SK-N-SH treated with all-trans-retinoic acid at 6 μM for 48 hours (cell line): Measurements from ENCODE around the gene PICK1.

Experiments
- ISL1 ChIP-seq: fragments of 250-450 bp; sonication (Bioruptor Pico); IDR thresholded peaks from 2 replicates; pipeline ENCODE4 v2.1.2; 2022; ENCODE audit warnings: mild to moderate bottlenecking, moderate library complexity
- ZC3H10 ChIP-seq: fragments of 250-450 bp; sonication (Bioruptor Pico); IDR thresholded peaks from 2 replicates; pipeline ENCODE4 v1.5.1; 2021; ENCODE audit warnings: mild to moderate bottlenecking, moderate library complexity
- TF ChIP-seq, protein P1 (sequence below): fragments of 250-450 bp; sonication (Bioruptor Pico); IDR thresholded peaks from 2 replicates; pipeline ENCODE4 v1.8.0; 2021; ENCODE audit warnings: low read depth, mild to moderate bottlenecking, moderate library complexity, borderline replicate concordance

DNA sequence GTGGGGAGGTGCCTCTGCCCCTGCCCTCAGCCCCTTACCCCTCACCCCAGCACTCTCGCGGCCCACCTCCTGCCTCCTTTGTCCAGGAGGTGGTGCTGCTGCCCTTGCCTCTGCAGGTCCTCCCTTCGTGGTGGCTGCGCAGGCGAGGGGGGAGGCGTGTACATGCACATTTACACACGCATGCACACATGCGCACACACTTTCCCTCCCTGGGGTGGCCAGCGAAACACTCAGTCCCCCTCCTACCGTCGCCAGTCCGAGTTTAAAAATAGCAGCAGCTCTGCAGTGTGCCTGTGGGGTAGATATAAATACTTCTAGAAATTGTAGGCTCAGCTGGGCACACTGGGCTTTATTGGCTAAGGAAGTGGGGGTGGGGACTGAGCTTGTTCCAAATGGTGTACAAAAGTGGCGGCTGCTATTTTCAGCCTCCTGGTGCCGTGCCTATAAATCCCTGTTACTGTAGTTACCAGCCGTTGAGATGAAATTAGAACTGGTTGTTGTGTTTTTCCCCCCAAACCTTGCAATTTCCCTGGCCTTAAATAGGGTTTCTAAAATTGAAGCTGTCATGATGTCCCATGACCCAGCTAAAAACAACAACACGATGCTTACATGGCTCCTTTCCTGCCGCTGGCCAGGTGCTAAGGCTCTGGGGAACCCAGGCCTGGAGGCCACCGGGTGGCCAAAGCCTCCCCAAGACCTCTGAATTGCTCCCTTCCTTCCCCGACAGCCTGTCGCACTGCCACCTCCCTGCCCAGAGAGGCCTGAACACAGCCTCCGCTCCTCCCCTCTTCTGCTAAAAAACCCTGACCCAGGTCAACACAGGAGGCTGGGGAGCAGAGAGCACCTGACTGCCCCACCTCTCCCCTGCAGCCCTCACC, 12.4 kb downstream of the PICK1 start:
- TF ChIP-seq ISL1 (CRISPR knock-in tag) (no peak), ZC3H10 (no peak)
- TF ChIP-seq, protein P1, sequence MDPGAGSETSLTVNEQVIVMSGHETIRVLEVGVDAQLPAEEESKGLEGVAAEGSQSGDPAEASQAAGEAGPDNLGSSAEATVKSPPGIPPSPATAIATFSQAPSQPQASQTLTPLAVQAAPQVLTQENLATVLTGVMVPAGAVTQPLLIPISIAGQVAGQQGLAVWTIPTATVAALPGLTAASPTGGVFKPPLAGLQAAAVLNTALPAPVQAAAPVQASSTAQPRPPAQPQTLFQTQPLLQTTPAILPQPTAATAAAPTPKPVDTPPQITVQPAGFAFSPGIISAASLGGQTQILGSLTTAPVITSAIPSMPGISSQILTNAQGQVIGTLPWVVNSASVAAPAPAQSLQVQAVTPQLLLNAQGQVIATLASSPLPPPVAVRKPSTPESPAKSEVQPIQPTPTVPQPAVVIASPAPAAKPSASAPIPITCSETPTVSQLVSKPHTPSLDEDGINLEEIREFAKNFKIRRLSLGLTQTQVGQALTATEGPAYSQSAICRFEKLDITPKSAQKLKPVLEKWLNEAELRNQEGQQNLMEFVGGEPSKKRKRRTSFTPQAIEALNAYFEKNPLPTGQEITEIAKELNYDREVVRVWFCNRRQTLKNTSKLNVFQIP (CRISPR knock-in tag) = no peak
